Gastroesophageal sphincter (tissue), 4 donors: ENCODE measurements around the gene AFF3. TPM values are rescaled to one million over a fixed set of nuclear protein-coding genes. Genes with fewer than 3 reads are reported as not detected.

ENCODE experiments used
- ATAC-seq: fragments of 150-250 bp; one replicate; pipeline ENCODE4 v1.9.1; 2016; ENCODE audit warnings: mild to moderate bottlenecking, moderate library complexity
- H3K27ac ChIP-seq, 4 donors: fragments of 200-600 bp; sonication (generic) in 3 of 4; 1 replicate in 3 of 4; 2 replicates in 1 of 4; pipeline ENCODE4 v1.5.1; 2016 to 2019
- H3K27me3 ChIP-seq: fragments of 200-600 bp; sonication (generic); one replicate; pipeline ENCODE4 v1.5.1; 2019
- H3K36me3 ChIP-seq, 2 donors: fragments of 200-600 bp; sonication (generic); one replicate each; pipeline ENCODE4 v1.5.1; 2019; ENCODE audit warnings: control low read depth in 1 of 2
- H3K4me1 ChIP-seq, 3 donors: fragments of 200-600 bp; sonication (generic); 1 replicate in 2 of 3; 2 replicates in 1 of 3; pipeline ENCODE4 v1.5.1; 2016 to 2019; ENCODE audit warnings: control low read depth in 2 of 3
- H3K4me3 ChIP-seq, 2 donors: fragments of 200-600 bp; sonication (generic); one replicate each; pipeline ENCODE4 v1.5.1; 2019; ENCODE audit warnings: mild to moderate bottlenecking in 1 of 2, moderate library complexity in 1 of 2
- H3K9me3 ChIP-seq, 3 donors: fragments of 200-600 bp; sonication (generic); one replicate each; pipeline ENCODE4 v1.5.1; 2017 to 2019; ENCODE audit warnings: control low read depth in 2 of 3
- CTCF ChIP-seq, 4 experiments: fragments of 200-600 bp in 2 of 4; fragments of 450-650 bp in 2 of 4; sonication (generic) in 1 of 4; IDR thresholded peaks; one replicate each; pipeline ENCODE4 v1.5.1; 2017 to 2019; ENCODE audit warnings: antibody characterized with exemption in 4 of 4, mild to moderate bottlenecking in 2 of 4, moderate library complexity in 2 of 4
- EP300 ChIP-seq: sonication (generic); formaldehyde crosslinking; IDR thresholded peaks from one replicate; pipeline ENCODE4 v1.6.1; 2017; ENCODE audit warnings: antibody characterized with exemption, mild to moderate bottlenecking
- POLR2A ChIP-seq, 2 donors: fragments of 450-650 bp; IDR thresholded peaks; one replicate each; pipeline ENCODE4 v1.6.1; 2017; ENCODE audit warnings: antibody characterized with exemption in 2 of 2, mild to moderate bottlenecking in 2 of 2, moderate library complexity in 1 of 2
- POLR2AphosphoS5 ChIP-seq: sonication (generic); formaldehyde crosslinking; IDR thresholded peaks from one replicate; pipeline ENCODE4 v1.6.1; 2017; ENCODE audit warnings: antibody characterized with exemption
- WGBS, 2 donors: methylation state at CpG; one replicate each; pipeline ENCODE4 v1.1.5; 2018; ENCODE audit warnings: low coverage in 1 of 2; 5-methylcytosine and 5-hydroxymethylcytosine counted together
- total RNA-seq, 4 donors: library from RNA; depleted of rRNA; stranded (reverse); fragments of >200 nt; gene quantifications; one replicate each; pipeline ENCODE4 v1.1.0, GENCODE V29; 2016

The AFF3 gene
- total RNA-seq, 4 donors from 2014 or later: 15.4 to 74.8 (median 37.7) TPM

- peak; percentile 29 for ATAC-seq
- Histone ChIP-seq H3K9me3 (no peaks in the 10 kb centered on the region), H3K27me3 (no peaks in the 10 kb centered on the region), H3K36me3 (no peaks in the 10 kb centered on the region), H3K4me1 (peaks cover 0 to 20% (median 0%) of the 10 kb centered on the region in 3 donors), H3K27ac (peak overlapping the region in 2 of 4 donors; percentile 11 to 37), H3K4me3 (no peak overlapping the region)
- TF ChIP-seq EP300 (no peak), POLR2AphosphoS5 (no peak), CTCF (IDR thresholded peaks at IDR 0.05) (no peak), POLR2A (IDR thresholded peaks at IDR 0.05) (no peak)
- 28 to 55% methylated on average over 5 of the region's 5 CpGs for WGBS, 2 donors
These were observed 485.4 kb downstream of the AFF3 start for GRCh38 chr2:99656994-99657393.

- Histone ChIP-seq H3K9me3 (no peaks in the 10 kb centered on the region), H3K27ac (no peak overlapping the region)
- WGBS, 2 donors: 83 to 97% methylated on average over 1 to 9 of the region's 9 CpGs
These were observed 489.0 kb downstream of the AFF3 start for GRCh38 chr2:99653433-99653832.

GRCh38 chr2:99652862-99653261, 489.5 kb downstream of the AFF3 start:
- Histone ChIP-seq H3K4me1 (peaks cover 0 to 38% (median 11%) of the 10 kb centered on the region in 3 donors), H3K27ac (no peak overlapping the region), H3K4me3 (no peak overlapping the region), H3K27me3 (no peaks in the 10 kb centered on the region), H3K36me3 (no peaks in the 10 kb centered on the region), H3K9me3 (no peaks in the 10 kb centered on the region)
- no peak for TF ChIP-seq POLR2AphosphoS5
- no peak for TF ChIP-seq CTCF (IDR thresholded peaks at IDR 0.05)
- TF ChIP-seq POLR2A (IDR thresholded peaks at IDR 0.05): no peak
- TF ChIP-seq EP300: no peak
- 90 to 95% methylated on average over 2 to 4 of the region's 8 CpGs for WGBS, 2 donors
- no peak for ATAC-seq

More at GRCh38 chr2:99653433-99653832, 489.0 kb downstream of the AFF3 start:
- no peak for ATAC-seq
- peaks cover 0 to 32% (median 5%) of the 10 kb centered on the region in 3 donors for H3K4me1 ChIP-seq
- TF ChIP-seq POLR2AphosphoS5 (no peak), EP300 (no peak), POLR2A (IDR thresholded peaks at IDR 0.05) (no peak), CTCF (IDR thresholded peaks at IDR 0.05) (no peak)
- H3K4me3 ChIP-seq: no peak overlapping the region
- no peaks in the 10 kb centered on the region for H3K36me3 ChIP-seq
- H3K27me3 ChIP-seq: no peaks in the 10 kb centered on the region

- Histone ChIP-seq H3K36me3 (no peaks in the 10 kb centered on the region), H3K27ac (no peak overlapping the region), H3K27me3 (no peaks in the 10 kb centered on the region), H3K4me1 (peaks cover 0 to 37% (median 14%) of the 10 kb centered on the region in 3 donors), H3K4me3 (no peak overlapping the region), H3K9me3 (no peaks in the 10 kb centered on the region)
- TF ChIP-seq EP300 (no peak), POLR2A (IDR thresholded peaks at IDR 0.05) (no peak), POLR2AphosphoS5 (no peak), CTCF (IDR thresholded peaks at IDR 0.05) (no peak)
- ATAC-seq: no peak
- 92 to 97% methylated on average over 5 to 7 of the region's 9 CpGs for WGBS, 2 donors
These were observed 490.3 kb downstream of the AFF3 start for GRCh38 chr2:99651930-99652670.
